IMR-90 (cell line): Measurements from ENCODE around the gene PCIF1.

Experiments used
- CEBPB ChIP-seq: IDR thresholded peaks from 2 replicates; pipeline ENCODE4 v1.6.1; 2012; ENCODE audit warnings: low read depth, low read length, improper control_type of control experiment
- CHD1 ChIP-seq: IDR thresholded peaks from 2 replicates; pipeline ENCODE4 v1.6.1; 2012; ENCODE audit warnings: low read depth, low read length, improper control_type of control experiment
- CTCF ChIP-seq: conservative IDR thresholded peaks from 2 replicates; pipeline ENCODE4 v1.5.1; 2012; ENCODE audit warnings: mild to moderate bottlenecking, low read depth, low read length, improper control_type of control experiment
- ELK1 ChIP-seq: fragments of 150-350 bp; IDR thresholded peaks from 2 replicates; pipeline ENCODE4 v1.6.1; 2016; ENCODE audit warnings: low read depth, mild to moderate bottlenecking, low read length, moderate library complexity, borderline replicate concordance
- FOS ChIP-seq: fragments of 150-350 bp; IDR thresholded peaks from 2 replicates; pipeline ENCODE4 v1.6.1; 2016; ENCODE audit warnings: low read depth, low read length
- MAFK ChIP-seq: IDR thresholded peaks from 2 replicates; pipeline ENCODE4 v1.6.1; 2012; ENCODE audit warnings: low read depth, low read length, improper control_type of control experiment
- MXI1 ChIP-seq: IDR thresholded peaks from 2 replicates; pipeline ENCODE4 v1.6.1; 2012; ENCODE audit warnings: low read depth, mild to moderate bottlenecking, low read length, moderate library complexity, borderline replicate concordance
- NFE2L2 ChIP-seq: fragments of 150-350 bp; IDR thresholded peaks from 2 replicates; pipeline ENCODE4 v1.6.1; 2016; ENCODE audit warnings: low read depth, mild to moderate bottlenecking, low read length
- POLR2A ChIP-seq: IDR thresholded peaks from 2 replicates; pipeline ENCODE4 v1.6.1; 2012; ENCODE audit warnings: mild to moderate bottlenecking, low read depth, low read length
- RAD21 ChIP-seq: IDR thresholded peaks from 2 replicates; pipeline ENCODE4 v1.6.1; 2012; ENCODE audit warnings: low read length, improper control_type of control experiment
- RCOR1 ChIP-seq: IDR thresholded peaks from 2 replicates; pipeline ENCODE4 v1.6.1; 2012; ENCODE audit warnings: mild to moderate bottlenecking, low read length, improper control_type of control experiment; ENCODE audit not compliant: insufficient replicate concordance
- RFX5 ChIP-seq: IDR thresholded peaks from 2 replicates; pipeline ENCODE4 v1.8.0; 2012; ENCODE audit warnings: low read depth, mild to moderate bottlenecking, low read length, moderate library complexity
- SMC3 ChIP-seq: fragments of 150-350 bp; IDR thresholded peaks from 2 replicates; pipeline ENCODE4 v1.6.1; 2016; ENCODE audit warnings: low read depth, mild to moderate bottlenecking, antibody characterized with exemption, low read length, moderate library complexity
- USF2 ChIP-seq: fragments of 150-350 bp; IDR thresholded peaks from 2 replicates; pipeline ENCODE4 v1.6.1; 2017; ENCODE audit warnings: mild to moderate bottlenecking, antibody characterized with exemption, low read length, low read depth

GRCh38 chr20:45945678-45946148 lies 11.2 kb downstream of the PCIF1 start:
- TF ChIP-seq CTCF (no peak), MXI1 (no peak), POLR2A (no peak), RCOR1 (no peak), MAFK (no peak), RAD21 (no peak), RFX5 (no peak), NFE2L2 (no peak), CHD1 (no peak), ELK1 (no peak), USF2 (no peak), SMC3 (no peak), FOS (no peak), CEBPB (no peak)
